BLaER1 treated with 17β-estradiol and CSF1 and Interleukin-3, amounts not matched to agents 10 nM and 100 nM (cell line): ENCODE measurements around the gene XPO4.
"Not testable (repeated sequence)": the region's sequence is repeated elsewhere in the genome, so short reads cannot be mapped to it uniquely, and the experiment has no call there.

Source experiments
- H3K27ac ChIP-seq, 11 experiments: shearing (Covaris generic); formaldehyde crosslinking; 2 replicates each; pipeline ENCODE4 v1.8.1; 2022
- H3K27me3 ChIP-seq, 11 experiments: shearing (Covaris generic); formaldehyde crosslinking; 2 replicates each; pipeline ENCODE4 v1.8.1; 2022
- H3K36me3 ChIP-seq, 11 experiments: shearing (Covaris generic); formaldehyde crosslinking; 2 replicates each; pipeline ENCODE4 v1.8.1; 2022
- H3K4me1 ChIP-seq, 10 experiments: shearing (Covaris generic); formaldehyde crosslinking; 2 replicates each; pipeline ENCODE4 v1.8.1; 2022
- H3K4me2 ChIP-seq, 11 experiments: shearing (Covaris generic); formaldehyde crosslinking; 2 replicates each; pipeline ENCODE4 v1.8.1; 2022
- H3K4me3 ChIP-seq, 10 experiments: shearing (Covaris generic); formaldehyde crosslinking; 2 replicates each; pipeline ENCODE4 v1.8.1; 2022
- H3K9ac ChIP-seq, 11 experiments: shearing (Covaris generic); formaldehyde crosslinking; 2 replicates each; pipeline ENCODE4 v1.8.1; 2022
- H3K9me3 ChIP-seq, 11 experiments: shearing (Covaris generic); formaldehyde crosslinking; replicated peaks in 1 of 11; 2 replicates each; pipeline ENCODE4 v1.8.1; 2022
- H4K20me1 ChIP-seq, 11 experiments: shearing (Covaris generic); formaldehyde crosslinking; 2 replicates each; pipeline ENCODE4 v1.8.1; 2022
- Cebpa-rat ChIP-seq, 11 experiments: shearing (Covaris generic); IDR thresholded peaks; 2 replicates each; pipeline ENCODE4 v1.8.1; 2022

The XPO4 gene

GRCh38 chr13:20924758-20925394 is 22.3 kb upstream of the XPO4 start:
- no peak for TF ChIP-seq Cebpa-rat (IDR thresholded peaks at IDR 0.05)
- Histone ChIP-seq H3K36me3 (no peaks in the 10 kb centered on the region), H3K4me3 (no peak overlapping the region), H3K9me3 (no peaks in the 10 kb centered on the region), H3K27me3 (no peaks in the 10 kb centered on the region), H3K4me2 (no peak overlapping the region), H3K27ac (no peak overlapping the region; a peak in 1 of 22 replicates), H3K9ac (no peak overlapping the region), H4K20me1 (no peaks in the 10 kb centered on the region), H3K4me1 (no peaks in the 10 kb centered on the region; a peak in 1 of 20 replicates)

GRCh38 chr13:20923272-20923671 is 20.7 kb upstream of the XPO4 start:
- Histone ChIP-seq H3K36me3 (no peaks in the 10 kb centered on the region), H3K9ac (no peak overlapping the region), H3K4me3 (no peak overlapping the region), H3K27ac (no peak overlapping the region), H3K9me3 (no peaks in the 10 kb centered on the region), H4K20me1 (no peaks in the 10 kb centered on the region), H3K4me2 (no peak overlapping the region), H3K4me1 (no peaks in the 10 kb centered on the region; a peak in 1 of 20 replicates), H3K27me3 (no peaks in the 10 kb centered on the region)
- no peak for TF ChIP-seq Cebpa-rat (IDR thresholded peaks at IDR 0.05)

GRCh38 chr13:20921572-20921971 is 19.0 kb upstream of the XPO4 start:
- H3K4me1 ChIP-seq = no peaks in the 10 kb centered on the region; a peak in 1 of 20 replicates
- H3K27me3 ChIP-seq = no peaks in the 10 kb centered on the region
- no peak overlapping the region for H3K9ac ChIP-seq
- TF ChIP-seq Cebpa-rat (IDR thresholded peaks at IDR 0.05) = no peak
- H3K4me3 ChIP-seq = no peak overlapping the region
- H4K20me1 ChIP-seq = no peaks in the 10 kb centered on the region
- no peak overlapping the region for H3K4me2 ChIP-seq
- no peaks in the 10 kb centered on the region for H3K9me3 ChIP-seq
- H3K27ac ChIP-seq = no peak overlapping the region
- no peaks in the 10 kb centered on the region for H3K36me3 ChIP-seq

- not testable (repeated sequence) for H3K4me1 ChIP-seq, H3K27me3 ChIP-seq, H3K4me2 ChIP-seq, H3K4me3 ChIP-seq, H4K20me1 ChIP-seq, H3K36me3 ChIP-seq, H3K27ac ChIP-seq, H3K9ac ChIP-seq
- peaks cover 0 to 12% (median 7%) of the 10 kb centered on the region in 11 experiments; a peak in 18 of 22 replicates for H3K9me3 ChIP-seq
Observed at GRCh38 chr13:20915676-20916075, 13.1 kb upstream of the XPO4 start.

GRCh38 chr13:20911037-20911436 is 8.5 kb upstream of the XPO4 start:
- Histone ChIP-seq H3K27ac (no peak overlapping the region), H3K4me1 (no peaks in the 10 kb centered on the region), H3K4me3 (no peak overlapping the region), H3K4me2 (no peak overlapping the region), H4K20me1 (no peaks in the 10 kb centered on the region), H3K9me3 (peaks cover 0 to 12% (median 9%) of the 10 kb centered on the region in 11 experiments; a peak in 18 of 22 replicates), H3K9ac (no peak overlapping the region), H3K36me3 (no peaks in the 10 kb centered on the region), H3K27me3 (no peaks in the 10 kb centered on the region)
- no peak for TF ChIP-seq Cebpa-rat (IDR thresholded peaks at IDR 0.05)

- no peak overlapping the region for H3K4me2 ChIP-seq
- no peaks in the 10 kb centered on the region for H3K4me1 ChIP-seq
- H3K27ac ChIP-seq = no peak overlapping the region
- H3K9me3 ChIP-seq = peaks cover 0 to 12% (median 9%) of the 10 kb centered on the region in 11 experiments; a peak in 18 of 22 replicates
- H3K4me3 ChIP-seq = no peak overlapping the region
- TF ChIP-seq Cebpa-rat (IDR thresholded peaks at IDR 0.05) = no peak
- H4K20me1 ChIP-seq = no peaks in the 10 kb centered on the region
- H3K9ac ChIP-seq = no peak overlapping the region
- H3K27me3 ChIP-seq = no peaks in the 10 kb centered on the region
- no peaks in the 10 kb centered on the region for H3K36me3 ChIP-seq
Observed at GRCh38 chr13:20908714-20909497, 6.4 kb upstream of the XPO4 start.

- Histone ChIP-seq H3K9ac (no peak overlapping the region), H3K9me3 (no peaks in the 10 kb centered on the region), H3K4me1 (peaks cover 13 to 25% (median 21%) of the 10 kb centered on the region in 10 experiments), H3K27ac (no peak overlapping the region), H3K4me3 (no peak overlapping the region), H3K4me2 (no peak overlapping the region), H3K36me3 (peaks cover 0 to 13% (median 10%) of the 10 kb centered on the region in 11 experiments; a peak in 18 of 22 replicates), H4K20me1 (peaks cover 0 to 20% (median 14%) of the 10 kb centered on the region in 11 experiments; a peak in 12 of 22 replicates), H3K27me3 (no peaks in the 10 kb centered on the region)
- TF ChIP-seq Cebpa-rat (IDR thresholded peaks at IDR 0.05) = no peak
Observed at GRCh38 chr13:20904908-20905307, 2.4 kb upstream of the XPO4 start.

GRCh38 chr13:20903164-20903475 is 574 bp upstream of the XPO4 start:
- Histone ChIP-seq H3K9me3 (no peaks in the 10 kb centered on the region), H3K4me2 (peak overlapping the region; percentile 70 to 96 (median 88)), H3K9ac (peak overlapping the region; percentile 91 to 98 (median 96)), H3K4me3 (peak overlapping the region; percentile 83 to 99 (median 95)), H3K27me3 (no peaks in the 10 kb centered on the region), H4K20me1 (peaks cover 0 to 38% (median 32%) of the 10 kb centered on the region in 11 experiments; a peak in 18 of 22 replicates), H3K4me1 (peaks cover 13 to 26% (median 21%) of the 10 kb centered on the region in 10 experiments), H3K36me3 (peaks cover 10 to 31% (median 26%) of the 10 kb centered on the region in 11 experiments; a peak in 21 of 22 replicates), H3K27ac (peak overlapping the region; percentile 83 to 96 (median 94))
- no peak for TF ChIP-seq Cebpa-rat (IDR thresholded peaks at IDR 0.05)

GRCh38 chr13:20901668-20902437 is 693 bp downstream of the XPO4 start:
- H4K20me1 ChIP-seq = peaks cover 3 to 51% (median 45%) of the 10 kb centered on the region in 11 experiments; a peak in 18 of 22 replicates
- H3K4me3 ChIP-seq = peak overlapping the region; percentile 83 to 99 (median 95)
- H3K27ac ChIP-seq = peak overlapping the region; percentile 83 to 96 (median 94)
- H3K4me1 ChIP-seq = peaks cover 13 to 26% (median 21%) of the 10 kb centered on the region in 10 experiments
- peak overlapping the region; percentile 91 to 98 (median 96) for H3K9ac ChIP-seq
- H3K27me3 ChIP-seq = no peaks in the 10 kb centered on the region
- H3K4me2 ChIP-seq = peak overlapping the region; percentile 70 to 96 (median 87)
- H3K9me3 ChIP-seq = no peaks in the 10 kb centered on the region
- peaks cover 10 to 41% (median 34%) of the 10 kb centered on the region in 11 experiments; a peak in 21 of 22 replicates for H3K36me3 ChIP-seq
- no peak for TF ChIP-seq Cebpa-rat (IDR thresholded peaks at IDR 0.05)
